Mucosa of descending colon (tissue), 3 donors: ENCODE measurements around the gene PXDN. TPM values are rescaled to one million over a fixed set of nuclear protein-coding genes. Genes with fewer than 3 reads are reported as not detected.
"Not testable (repeated sequence)": the region's sequence is repeated elsewhere in the genome, so short reads cannot be mapped to it uniquely, and the experiment has no call there.

Experiments
- ATAC-seq: fragments of 200-7000 bp; cut with Tn5 transposase; one replicate; pipeline ENCODE4 v1.9.1; 2020; ENCODE audit warnings: mild to moderate bottlenecking, moderate library complexity
- DNase-seq, 3 donors: peaks; one replicate each; pipeline ENCODE4 v3.0.0-alpha.2; 2020
- H3K36me3 ChIP-seq: fragments of 200-600 bp; one replicate; pipeline ENCODE4 v1.8.0; 2021; ENCODE audit warnings: low read depth, mild to moderate bottlenecking
- H3K4me1 ChIP-seq: fragments of 200-600 bp; one replicate; pipeline ENCODE4 v1.8.0; 2021; ENCODE audit warnings: low read depth, mild to moderate bottlenecking
- H3K4me3 ChIP-seq: fragments of 200-600 bp; one replicate; pipeline ENCODE4 v1.8.0; 2021; ENCODE audit warnings: mild to moderate bottlenecking
- H3K9me3 ChIP-seq: fragments of 200-600 bp; one replicate; pipeline ENCODE4 v1.8.0; 2021; ENCODE audit warnings: mild to moderate bottlenecking
- intact Hi-C, 2 donors: fragments of 100-400 bp; cut with DNase I in 1 of 2; cut with micrococcal nuclease in 1 of 2; formaldehyde crosslinking; loops; one replicate each; pipeline versions ENCODE4 v1.11.0 to v1.11.1; 2022; cut with DNase I, micrococcal nuclease
- total RNA-seq, 3 donors: library from RNA; stranded (reverse); fragmentation: NEBNext Ultra II Directional in 2 of 3; extraction: Animal tissue kit (Norgen Biotek cat#: 25700) in 2 of 3; gene quantifications; one replicate each; pipeline versions ENCODE4 v1.2.1 to v1.2.4, GENCODE V29; 2021 to 2023
- TF ChIP-seq, protein P1 (sequence below): fragments of 200-600 bp; IDR thresholded peaks from one replicate; pipeline ENCODE4 v1.8.0; 2022; ENCODE audit warnings: antibody characterized with exemption, mild to moderate bottlenecking
- donor health status: DM: no; HTN: no; CAD: no; lungs with moderate emphysema.
- donor health status: DM: no; HTN: no; CAD: no.
- donor health status: DM: no; HTN: yes; CAD: no.

The PXDN gene
- total RNA-seq, 3 donors from 2014 or later, result 9.3 to 52.4 (median 11.9) TPM

DNA sequence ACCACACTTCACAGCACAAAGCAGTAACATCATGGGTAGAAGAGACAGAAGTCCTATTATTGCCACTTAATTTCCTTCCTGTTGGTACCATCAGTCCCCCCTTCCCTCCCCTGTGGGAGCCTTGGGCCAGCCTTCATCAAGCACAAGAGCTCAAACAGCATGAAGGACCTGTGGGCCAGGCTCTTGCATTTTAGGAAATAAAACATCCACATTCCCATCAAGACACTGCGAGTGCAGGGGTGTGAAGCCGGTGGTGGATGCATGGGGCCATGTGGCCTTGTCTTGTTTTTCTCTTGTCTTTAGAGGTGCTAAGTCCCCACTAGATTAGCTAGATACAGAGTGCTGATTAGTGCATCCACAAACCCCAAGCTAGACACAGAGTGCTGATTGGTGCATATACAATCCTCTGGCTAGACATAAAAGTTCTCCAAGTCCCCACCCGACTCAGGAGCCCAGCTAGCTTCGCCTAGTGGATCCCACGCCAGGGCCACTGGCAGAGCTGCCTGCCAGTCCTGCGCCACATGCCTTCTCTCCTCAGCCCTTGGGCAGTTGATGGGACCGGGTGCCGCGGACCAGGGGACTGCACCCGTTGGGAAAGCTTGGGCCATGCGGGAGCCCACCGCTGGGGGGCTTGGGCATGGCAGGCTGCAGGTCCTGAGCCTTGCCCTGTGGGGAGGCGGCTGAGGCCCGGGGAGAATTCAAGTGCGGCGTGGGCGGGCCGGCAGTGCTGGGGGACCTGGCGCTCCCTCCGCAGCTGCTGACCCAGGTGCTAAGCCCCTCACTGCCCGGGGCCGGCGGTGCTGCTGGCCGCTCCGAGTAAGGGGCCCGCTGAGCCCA lies 14.7 kb upstream of the PXDN start:
- Histone ChIP-seq H3K4me1 (no peaks in the 10 kb centered on the region), H3K36me3 (no peaks in the 10 kb centered on the region), H3K4me3 (no peak overlapping the region), H3K9me3 (peaks cover 6% of the 10 kb centered on the region)
- DNase-seq (peak in 1 of 3 donors; percentile 33), ATAC-seq (no peak)
- intact Hi-C loops, result loop anchor here in 1 of 2 donors (5.0 kb wide), 1 partner anchor 167 kb away; no protein-coding TSS in a partner anchor
- TF ChIP-seq, protein P1, sequence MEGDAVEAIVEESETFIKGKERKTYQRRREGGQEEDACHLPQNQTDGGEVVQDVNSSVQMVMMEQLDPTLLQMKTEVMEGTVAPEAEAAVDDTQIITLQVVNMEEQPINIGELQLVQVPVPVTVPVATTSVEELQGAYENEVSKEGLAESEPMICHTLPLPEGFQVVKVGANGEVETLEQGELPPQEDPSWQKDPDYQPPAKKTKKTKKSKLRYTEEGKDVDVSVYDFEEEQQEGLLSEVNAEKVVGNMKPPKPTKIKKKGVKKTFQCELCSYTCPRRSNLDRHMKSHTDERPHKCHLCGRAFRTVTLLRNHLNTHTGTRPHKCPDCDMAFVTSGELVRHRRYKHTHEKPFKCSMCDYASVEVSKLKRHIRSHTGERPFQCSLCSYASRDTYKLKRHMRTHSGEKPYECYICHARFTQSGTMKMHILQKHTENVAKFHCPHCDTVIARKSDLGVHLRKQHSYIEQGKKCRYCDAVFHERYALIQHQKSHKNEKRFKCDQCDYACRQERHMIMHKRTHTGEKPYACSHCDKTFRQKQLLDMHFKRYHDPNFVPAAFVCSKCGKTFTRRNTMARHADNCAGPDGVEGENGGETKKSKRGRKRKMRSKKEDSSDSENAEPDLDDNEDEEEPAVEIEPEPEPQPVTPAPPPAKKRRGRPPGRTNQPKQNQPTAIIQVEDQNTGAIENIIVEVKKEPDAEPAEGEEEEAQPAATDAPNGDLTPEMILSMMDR, result no peak

DNA sequence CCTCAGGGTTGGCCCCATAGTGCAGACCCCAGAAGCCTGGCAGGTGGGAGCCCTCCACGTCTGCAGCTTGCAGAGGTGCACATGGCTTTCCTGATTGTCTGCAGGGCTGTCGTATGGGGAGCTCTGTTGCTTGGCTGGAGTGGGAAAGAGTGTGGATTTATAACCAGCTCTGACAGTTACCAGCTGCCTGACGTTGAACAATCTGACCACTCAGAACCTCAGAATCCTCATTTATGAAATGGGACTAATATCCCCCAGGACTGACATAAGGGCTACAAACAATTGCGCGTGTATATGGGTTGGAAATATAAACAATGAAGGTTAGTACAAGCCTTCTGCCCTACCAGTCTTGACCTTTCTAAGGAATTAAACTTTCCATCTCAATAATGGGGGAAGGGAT lies 13.9 kb upstream of the PXDN start:
- no peaks in the 10 kb centered on the region for H3K4me1 ChIP-seq
- ATAC-seq (no peak), DNase-seq (no peak)
- H3K36me3 ChIP-seq, result no peaks in the 10 kb centered on the region
- TF ChIP-seq, protein P1, result no peak
- H3K4me3 ChIP-seq, result no peak overlapping the region
- intact Hi-C loops, result loop anchor here in 1 of 2 donors (5.0 kb wide), 1 partner anchor 166 kb away; no protein-coding TSS in a partner anchor
- H3K9me3 ChIP-seq, result peaks cover 7% of the 10 kb centered on the region

DNA sequence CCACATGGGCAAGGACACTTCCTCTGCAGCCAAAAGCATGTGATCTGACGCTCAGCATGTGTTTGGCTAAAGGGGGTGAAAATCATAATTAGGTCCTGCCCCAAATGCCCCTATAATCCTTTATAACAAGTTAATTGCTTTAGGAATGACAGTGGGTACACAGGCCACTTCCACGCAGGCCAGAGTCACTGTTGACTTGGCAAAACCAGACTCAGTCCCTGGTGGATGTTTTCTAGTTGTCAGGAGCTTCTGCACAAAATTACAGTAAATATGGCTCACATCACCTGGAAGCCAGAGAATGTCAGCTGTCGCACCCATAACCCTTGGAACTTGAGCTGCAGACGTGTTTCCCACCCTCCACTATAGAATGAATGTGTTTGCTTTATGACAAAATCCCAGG lies 13.3 kb upstream of the PXDN start:
- intact Hi-C loops, result loop anchor here in 1 of 2 donors (5.0 kb wide), 1 partner anchor 165 kb away; no protein-coding TSS in a partner anchor
- no peak for ATAC-seq
- Histone ChIP-seq H3K4me1 (no peaks in the 10 kb centered on the region), H3K4me3 (no peak overlapping the region), H3K36me3 (no peaks in the 10 kb centered on the region), H3K9me3 (peaks cover 7% of the 10 kb centered on the region)
- DNase-seq, result no peak
- TF ChIP-seq, protein P1, result no peak

DNA sequence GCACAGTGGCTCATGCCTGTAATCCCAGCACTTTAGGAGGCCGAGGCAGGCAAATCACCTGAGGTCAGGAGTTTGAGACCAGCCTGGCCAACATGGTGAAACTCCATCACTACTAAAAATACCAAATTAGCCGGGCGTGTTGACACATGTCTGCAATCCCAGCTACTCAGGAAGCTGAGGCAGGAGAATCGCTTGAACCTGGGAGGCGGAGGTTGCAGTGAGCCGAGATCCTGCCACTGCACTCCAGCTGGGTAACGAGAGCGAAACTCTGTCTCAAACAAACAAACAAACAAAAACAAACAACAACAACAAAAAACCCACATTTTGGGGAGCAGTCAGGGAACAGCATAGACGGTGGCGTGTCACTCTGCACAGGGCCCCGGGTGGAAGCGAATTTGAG lies 12.8 kb upstream of the PXDN start:
- not testable (repeated sequence) for ATAC-seq, H3K4me1 ChIP-seq, DNase-seq, H3K4me3 ChIP-seq, H3K36me3 ChIP-seq, H3K9me3 ChIP-seq
- intact Hi-C loops, result loop anchor here in 1 of 2 donors (5.0 kb wide), 1 partner anchor 165 kb away; no protein-coding TSS in a partner anchor

DNA sequence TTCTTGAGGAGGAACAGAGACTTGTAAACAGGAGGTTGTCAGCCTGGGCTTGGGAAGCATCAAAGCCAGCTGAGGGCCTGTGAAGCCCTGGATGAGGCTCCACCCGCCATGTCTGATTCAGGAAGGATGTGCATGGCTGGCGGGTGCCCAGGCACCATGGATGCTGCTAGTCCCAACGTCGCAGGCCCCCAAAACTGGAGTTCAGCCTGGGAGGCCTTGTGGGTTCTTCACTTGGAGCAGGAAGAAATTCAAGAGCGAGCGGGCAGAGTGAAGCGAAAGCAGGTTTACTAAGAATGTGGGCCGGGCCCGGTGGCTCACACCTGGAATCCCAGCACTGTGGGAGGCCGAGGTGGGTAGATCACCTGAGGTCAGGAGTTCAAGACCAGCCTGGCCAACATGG lies 12.1 kb upstream of the PXDN start:
- Histone ChIP-seq H3K4me1 (no peaks in the 10 kb centered on the region), H3K4me3 (no peak overlapping the region), H3K36me3 (no peaks in the 10 kb centered on the region), H3K9me3 (peaks cover 7% of the 10 kb centered on the region)
- TF ChIP-seq, protein P1, result no peak
- intact Hi-C loops, result loop anchor here in 1 of 2 donors (5.0 kb wide), 1 partner anchor 164 kb away; no protein-coding TSS in a partner anchor
- DNase-seq (no peak), ATAC-seq (no peak)
